ENCODE results near the gene APH1A.
A peak's percentile ranks its signal among the peaks of the same experiment; 100 is the strongest.

Gene APH1A

GRCh38 chr1:150293433-150294253, 24.8 kb upstream of the APH1A start, which contains the start of gene MRPS21:
Gene MRPS21, plus strand, starts transcription at chr1:150293861. Its CDS starts 506 bp downstream, at chr1:150294367.
- peak; percentile 91 to 97 for DNase-seq (ENCODE audit: low read depth in 1 of 2, low spot score in 1 of 2)

GRCh38 chr1:150288822-150289221, 20.0 kb upstream of the APH1A start:
- H3K4me3 ChIP-seq (replicated peaks; ENCODE audit: insufficient read depth, low read length), result no peak overlapping the region
- H3K27me3 ChIP-seq (ENCODE audit: insufficient read depth, poor library complexity, severe bottlenecking), result no peaks in the 10 kb centered on the region
- no peak for DNase-seq (ENCODE audit: low read depth in 1 of 2, low spot score in 1 of 2)
- TF ChIP-seq CTCF (IDR thresholded peaks at IDR 0.05; ENCODE audit: insufficient read depth, low read length) (no peak), REST (IDR thresholded peaks at IDR 0.05; ENCODE audit: insufficient replicate concordance, low read depth) (no peak), POLR2AphosphoS5 (IDR thresholded peaks at IDR 0.05; ENCODE audit: low read depth) (no peak), GABPA (IDR thresholded peaks at IDR 0.05; ENCODE audit: low read depth) (no peak), SPI1 (IDR thresholded peaks at IDR 0.05; ENCODE audit: borderline replicate concordance, low read depth) (no peak)
- no peak overlapping the region for H3K27ac ChIP-seq (replicated peaks)

More at GRCh38 chr1:150293433-150294253, 24.8 kb upstream of the APH1A start, which contains the start of gene MRPS21:
- H3K27ac ChIP-seq (replicated peaks), result peak within 1 kb of the TSS; percentile 92
- TF ChIP-seq POLR2AphosphoS5 (IDR thresholded peaks at IDR 0.05; ENCODE audit: low read depth) (peak; percentile 97), SPI1 (IDR thresholded peaks at IDR 0.05; ENCODE audit: borderline replicate concordance, low read depth) (no peak), GABPA (IDR thresholded peaks at IDR 0.05; ENCODE audit: low read depth) (peak; percentile 97), REST (IDR thresholded peaks at IDR 0.05; ENCODE audit: insufficient replicate concordance, low read depth) (no peak), CTCF (IDR thresholded peaks at IDR 0.05; ENCODE audit: insufficient read depth, low read length) (no peak)
- no peaks in the 10 kb centered on the region for H3K27me3 ChIP-seq (ENCODE audit: insufficient read depth, poor library complexity, severe bottlenecking)
- H3K4me3 ChIP-seq (replicated peaks; ENCODE audit: insufficient read depth, low read length), result peak within 1 kb of the TSS; percentile 73

GRCh38 chr1:150288382-150288781, 19.6 kb upstream of the APH1A start:
- no peak for DNase-seq (ENCODE audit: low read depth in 1 of 2, low spot score in 1 of 2)
- H3K4me3 ChIP-seq (replicated peaks; ENCODE audit: insufficient read depth, low read length), result no peak overlapping the region
- TF ChIP-seq SPI1 (IDR thresholded peaks at IDR 0.05; ENCODE audit: borderline replicate concordance, low read depth), result no peak
- TF ChIP-seq GABPA (IDR thresholded peaks at IDR 0.05; ENCODE audit: low read depth), result no peak
- no peak for TF ChIP-seq REST (IDR thresholded peaks at IDR 0.05; ENCODE audit: insufficient replicate concordance, low read depth)
- TF ChIP-seq POLR2AphosphoS5 (IDR thresholded peaks at IDR 0.05; ENCODE audit: low read depth), result no peak
- TF ChIP-seq CTCF (IDR thresholded peaks at IDR 0.05; ENCODE audit: insufficient read depth, low read length), result no peak
- no peak overlapping the region for H3K27ac ChIP-seq (replicated peaks)
- H3K27me3 ChIP-seq (ENCODE audit: insufficient read depth, poor library complexity, severe bottlenecking), result no peaks in the 10 kb centered on the region
